H1 (cell line): Measurements from ENCODE around the gene UNC80.

Source experiments
- CTCF ChIP-seq, 3 experiments: IDR thresholded peaks; 1 replicate in 2 of 3; 2 replicates in 1 of 3; pipeline versions ENCODE4 v1.5.1 to v1.6.1; 2011; ENCODE audit warnings: low read length in 3 of 3, mild to moderate bottlenecking in 3 of 3, inconsistent platforms in 2 of 3, low read depth in 1 of 3, moderate library complexity in 1 of 3; ENCODE audit not compliant: insufficient read depth in 1 of 3; ENCODE audit errors: control extremely low read depth in 1 of 3
- SP1 ChIP-seq: IDR thresholded peaks from 2 replicates; pipeline ENCODE4 v1.6.1; 2011; ENCODE audit warnings: low read depth, low read length
- SRF ChIP-seq: IDR thresholded peaks from 2 replicates; pipeline ENCODE4 v1.6.1; 2011; ENCODE audit warnings: mild to moderate bottlenecking, low read depth, low read length, moderate library complexity

DNA sequence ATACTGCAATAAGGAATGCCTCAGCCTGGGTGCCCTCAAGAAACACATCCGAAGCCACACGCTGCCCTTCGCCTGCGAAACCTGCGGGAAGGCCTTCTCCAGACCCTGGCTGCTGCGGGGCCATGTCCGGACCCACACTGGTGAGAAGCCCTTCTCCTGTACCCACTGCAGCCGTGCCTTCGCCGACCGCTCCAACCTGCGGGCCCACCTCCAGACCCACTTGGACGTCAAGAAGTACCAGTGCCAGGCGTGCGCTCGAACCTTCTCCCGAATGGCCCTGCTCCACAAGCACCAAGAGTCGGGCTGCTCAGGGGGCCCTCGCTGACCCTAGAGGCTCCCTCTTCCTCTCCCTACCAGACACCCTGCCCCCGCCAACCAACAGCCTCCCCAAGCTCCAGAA is 37.6 kb downstream of the UNC80 start:
- TF ChIP-seq SRF (no peak), SP1 (no peak), CTCF (IDR thresholded peaks at IDR 0.05; ENCODE audit: control extremely low read depth in 1 of 3, insufficient read depth in 1 of 3, low read depth in 1 of 3, low read length in 3 of 3) (no peak)
